ENCODE results near the gene ASB18.

Gene ASB18

GRCh38 chr2:236264256-236264655 lies at the start of gene ASB18:
Gene ASB18, minus strand, starts transcription at chr2:236264406. Its CDS starts 61 bp downstream, at chr2:236264345.
- no peak for TF ChIP-seq CTCF (conservative IDR thresholded peaks at IDR 0.05; ENCODE audit: low read depth)
- no peak within 1 kb of the TSS for H3K27ac ChIP-seq
- CTCF ChIA-PET, result no interaction called here
- POLR2A ChIA-PET (ENCODE audit: low non-redundant PET), result no interaction called here
- DNase-seq (ENCODE audit: low spot score), result no peak

DNA sequence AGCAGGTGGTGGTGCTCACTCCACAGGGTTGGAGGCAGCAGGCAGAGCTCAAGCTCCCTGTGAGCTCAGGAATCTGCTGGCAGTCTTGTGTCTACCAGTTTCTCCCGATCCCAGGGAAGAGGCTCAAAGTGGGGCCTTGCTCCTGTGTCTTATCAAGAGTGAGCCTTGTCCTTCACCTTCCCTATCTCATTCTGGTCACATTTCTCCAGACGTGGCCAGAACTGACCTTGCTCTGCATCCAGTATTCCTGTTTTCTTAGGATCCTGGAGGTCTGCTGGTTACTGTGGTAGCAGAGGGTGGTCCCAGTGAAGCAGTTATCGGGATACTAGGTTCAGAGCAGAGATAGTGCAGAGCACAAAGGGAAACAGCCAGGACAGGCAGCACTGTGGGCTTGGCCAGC lies 47.1 kb upstream of the ASB18 start:
- ChIA-PET POLR2A (ENCODE audit: low non-redundant PET) (no interaction called here), CTCF (no interaction called here)
- DNase-seq (ENCODE audit: low spot score), result no peak
- TF ChIP-seq CTCF (conservative IDR thresholded peaks at IDR 0.05; ENCODE audit: low read depth), result no peak
- no peak overlapping the region for H3K27ac ChIP-seq

DNA sequence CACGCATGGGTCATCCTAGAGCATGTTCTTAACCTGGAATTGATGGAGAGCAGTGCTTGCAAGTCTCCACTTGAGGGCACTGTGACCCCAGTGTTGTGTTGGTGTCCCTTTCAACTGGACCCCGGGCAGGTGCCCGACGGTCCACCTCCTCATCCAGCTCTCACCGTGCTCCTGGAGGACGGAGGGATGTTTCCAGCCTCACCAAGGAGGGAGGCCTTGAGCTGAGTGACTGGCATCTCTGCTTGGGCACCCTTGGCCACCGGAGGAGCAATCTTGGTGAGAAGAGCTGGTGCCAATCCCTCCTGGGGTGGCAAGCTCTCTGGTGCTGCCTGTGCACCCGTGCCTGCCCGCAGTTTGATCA lies 45.4 kb upstream of the ASB18 start:
- ChIA-PET POLR2A (ENCODE audit: low non-redundant PET) (no interaction called here), CTCF (interaction anchor here (0.6 to 0.8 kb wide), 3 partner anchors 82 to 760 kb away, joined by 3 read pairs; no protein-coding TSS in a partner anchor)
- peak; percentile 14; the same call in 1 of the 2 replicates for TF ChIP-seq CTCF (conservative IDR thresholded peaks at IDR 0.05; ENCODE audit: low read depth)

DNA sequence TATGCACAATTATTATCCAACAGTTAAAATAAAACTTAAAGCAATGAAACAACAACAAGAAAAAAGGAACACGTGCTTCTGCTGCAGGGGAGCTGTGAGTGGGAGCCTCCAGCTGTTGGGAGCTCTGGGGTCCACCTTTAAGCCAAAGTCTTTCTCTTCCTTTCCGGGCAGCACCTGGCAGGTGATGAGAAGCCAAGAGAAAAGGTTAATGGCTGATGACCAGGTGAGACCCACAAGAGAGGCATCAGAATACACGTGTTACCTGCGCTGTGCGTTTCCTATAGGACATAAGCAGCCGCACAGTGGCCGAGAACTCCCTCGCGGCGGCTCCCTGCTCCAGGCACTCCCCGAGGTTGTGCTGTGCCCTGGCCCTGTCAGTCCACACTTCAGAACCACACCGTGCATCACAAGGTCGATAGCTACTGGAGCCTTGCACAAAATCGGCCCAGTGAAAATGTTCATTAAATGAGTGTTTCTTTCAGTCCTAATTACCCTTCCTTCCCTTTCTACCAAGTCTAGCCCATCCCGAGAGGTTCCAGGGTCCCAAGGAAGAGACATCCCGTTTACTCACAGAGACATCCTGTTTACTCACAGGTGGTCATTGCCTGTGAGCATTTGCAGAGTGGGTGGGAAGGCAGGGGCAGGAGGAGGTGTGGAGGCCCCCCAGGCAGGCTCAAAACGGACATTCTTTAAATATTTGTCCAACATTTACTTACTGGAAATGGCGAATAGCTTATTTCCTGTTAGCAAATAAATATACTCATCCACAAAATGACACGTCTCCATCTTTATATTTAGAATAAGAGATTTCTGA lies 44.9 kb upstream of the ASB18 start:
- ChIA-PET CTCF (interaction anchor here (0.6 kb wide), 1 partner anchor 760 kb away, joined by 3 read pairs; no protein-coding TSS in a partner anchor), POLR2A (ENCODE audit: low non-redundant PET) (no interaction called here)
- no peak overlapping the region for H3K27ac ChIP-seq
- DNase-seq (ENCODE audit: low spot score), result no peak
- TF ChIP-seq CTCF (conservative IDR thresholded peaks at IDR 0.05; ENCODE audit: low read depth), result no peak

More for the DNA sequence above, 45.4 kb upstream of the ASB18 start:
- no peak overlapping the region for H3K27ac ChIP-seq
- peak; percentile 21 for DNase-seq (ENCODE audit: low spot score)

GRCh38 chr2:236307641-236308040 lies 43.4 kb upstream of the ASB18 start:
- ChIA-PET CTCF (no interaction called here), POLR2A (ENCODE audit: low non-redundant PET) (no interaction called here)
- no peak overlapping the region for H3K27ac ChIP-seq
- DNase-seq (ENCODE audit: low spot score), result no peak
- no peak for TF ChIP-seq CTCF (conservative IDR thresholded peaks at IDR 0.05; ENCODE audit: low read depth)

GRCh38 chr2:236306825-236307540 lies 42.8 kb upstream of the ASB18 start:
- no peak overlapping the region for H3K27ac ChIP-seq
- ChIA-PET CTCF (interaction anchor here (0.9 kb wide), 1 partner anchor 29 kb away, joined by 3 read pairs; no protein-coding TSS in a partner anchor), POLR2A (ENCODE audit: low non-redundant PET) (no interaction called here)
- no peak for DNase-seq (ENCODE audit: low spot score)
- TF ChIP-seq CTCF (conservative IDR thresholded peaks at IDR 0.05; ENCODE audit: low read depth), result no peak

All from RWPE1 (cell line).